ENCODE measurements around the gene CHRM4. TPM values are rescaled to one million over a fixed set of nuclear protein-coding genes. Genes with fewer than 3 reads are reported as not detected.

The CHRM4 gene
- total RNA-seq, 3 donors from 2014 or later: 0.66 to 1.1 TPM; not detected in 1

DNA sequence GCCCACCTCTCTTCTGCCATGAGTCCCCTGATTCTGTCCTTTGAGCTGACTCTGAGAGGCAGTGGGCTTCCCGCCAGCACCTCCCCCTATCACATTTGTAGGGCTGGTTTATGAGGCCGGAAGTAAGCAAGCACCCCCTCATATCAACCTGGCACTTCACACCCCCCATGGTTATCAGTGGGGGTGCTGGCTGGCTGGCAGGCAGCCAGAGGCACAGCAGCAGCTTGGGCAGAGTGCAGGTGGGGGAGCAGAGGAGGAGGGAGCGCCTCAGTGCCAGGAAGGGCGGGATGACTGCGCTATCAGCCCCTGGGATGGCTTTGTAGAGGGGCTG, 22.9 kb upstream of the CHRM4 start:
- no peak for TF ChIP-seq POLR2A (IDR thresholded peaks at IDR 0.05)
- TF ChIP-seq, protein P1, sequence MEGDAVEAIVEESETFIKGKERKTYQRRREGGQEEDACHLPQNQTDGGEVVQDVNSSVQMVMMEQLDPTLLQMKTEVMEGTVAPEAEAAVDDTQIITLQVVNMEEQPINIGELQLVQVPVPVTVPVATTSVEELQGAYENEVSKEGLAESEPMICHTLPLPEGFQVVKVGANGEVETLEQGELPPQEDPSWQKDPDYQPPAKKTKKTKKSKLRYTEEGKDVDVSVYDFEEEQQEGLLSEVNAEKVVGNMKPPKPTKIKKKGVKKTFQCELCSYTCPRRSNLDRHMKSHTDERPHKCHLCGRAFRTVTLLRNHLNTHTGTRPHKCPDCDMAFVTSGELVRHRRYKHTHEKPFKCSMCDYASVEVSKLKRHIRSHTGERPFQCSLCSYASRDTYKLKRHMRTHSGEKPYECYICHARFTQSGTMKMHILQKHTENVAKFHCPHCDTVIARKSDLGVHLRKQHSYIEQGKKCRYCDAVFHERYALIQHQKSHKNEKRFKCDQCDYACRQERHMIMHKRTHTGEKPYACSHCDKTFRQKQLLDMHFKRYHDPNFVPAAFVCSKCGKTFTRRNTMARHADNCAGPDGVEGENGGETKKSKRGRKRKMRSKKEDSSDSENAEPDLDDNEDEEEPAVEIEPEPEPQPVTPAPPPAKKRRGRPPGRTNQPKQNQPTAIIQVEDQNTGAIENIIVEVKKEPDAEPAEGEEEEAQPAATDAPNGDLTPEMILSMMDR (IDR thresholded peaks at IDR 0.05): no peak
- no peak for TF ChIP-seq POLR2AphosphoS5 (IDR thresholded peaks at IDR 0.05)
- H3K9me3 ChIP-seq: no peaks in the 10 kb centered on the region
- no peaks in the 10 kb centered on the region for H3K4me1 ChIP-seq
- H3K27me3 ChIP-seq: no peaks in the 10 kb centered on the region
- intact Hi-C loops (cut with DNase I; ENCODE audit: low total_unique reads): no loop called here
- no peak overlapping the region for H3K4me3 ChIP-seq
- H3K27ac ChIP-seq: no peak overlapping the region
- H3K36me3 ChIP-seq: no peaks in the 10 kb centered on the region
- no peak for DNase-seq (ENCODE audit: low spot score in 2 of 2)

- intact Hi-C loops (cut with DNase I; ENCODE audit: low total_unique reads): no loop called here
- Histone ChIP-seq H3K4me1 (no peaks in the 10 kb centered on the region), H3K27ac (no peak overlapping the region), H3K4me3 (no peak overlapping the region), H3K36me3 (no peaks in the 10 kb centered on the region), H3K9me3 (no peaks in the 10 kb centered on the region), H3K27me3 (no peaks in the 10 kb centered on the region)
- no peak for TF ChIP-seq POLR2AphosphoS5 (IDR thresholded peaks at IDR 0.05)
- no peak for DNase-seq (ENCODE audit: low spot score in 2 of 2)
Observed at GRCh38 chr11:46413760-46414465, 22.3 kb upstream of the CHRM4 start.

- DNase-seq (ENCODE audit: low spot score in 2 of 2): no peak
- no peaks in the 10 kb centered on the region for H3K27me3 ChIP-seq
- peaks cover 8% of the 10 kb centered on the region for H3K36me3 ChIP-seq
- H3K4me3 ChIP-seq: no peak overlapping the region
- intact Hi-C loops (cut with DNase I; ENCODE audit: low total_unique reads): no loop called here
- H3K4me1 ChIP-seq: no peaks in the 10 kb centered on the region
- H3K9me3 ChIP-seq: no peaks in the 10 kb centered on the region
- no peak overlapping the region for H3K27ac ChIP-seq
- TF ChIP-seq, protein P1 (IDR thresholded peaks at IDR 0.05): no peak
- no peak for TF ChIP-seq POLR2AphosphoS5 (IDR thresholded peaks at IDR 0.05)
- TF ChIP-seq POLR2A (IDR thresholded peaks at IDR 0.05): no peak
Observed at GRCh38 chr11:46410021-46410420, 18.4 kb upstream of the CHRM4 start.

GRCh38 chr11:46408407-46408986, 16.9 kb upstream of the CHRM4 start:
- Histone ChIP-seq H3K4me3 (no peak overlapping the region), H3K27ac (no peak overlapping the region), H3K36me3 (peaks cover 8% of the 10 kb centered on the region), H3K9me3 (no peaks in the 10 kb centered on the region), H3K27me3 (no peaks in the 10 kb centered on the region), H3K4me1 (no peaks in the 10 kb centered on the region)
- intact Hi-C loops (cut with DNase I; ENCODE audit: low total_unique reads): no loop called here
- no peak for TF ChIP-seq POLR2AphosphoS5 (IDR thresholded peaks at IDR 0.05)
- TF ChIP-seq, protein P1 (IDR thresholded peaks at IDR 0.05): no peak
- TF ChIP-seq POLR2A (IDR thresholded peaks at IDR 0.05): no peak
- DNase-seq (ENCODE audit: low spot score in 2 of 2): no peak

GRCh38 chr11:46407635-46408034, 16.1 kb upstream of the CHRM4 start:
- Histone ChIP-seq H3K36me3 (peaks cover 8% of the 10 kb centered on the region), H3K27me3 (no peaks in the 10 kb centered on the region), H3K4me3 (no peak overlapping the region), H3K4me1 (no peaks in the 10 kb centered on the region), H3K9me3 (no peaks in the 10 kb centered on the region), H3K27ac (no peak overlapping the region)
- no peak for DNase-seq (ENCODE audit: low spot score in 2 of 2)
- TF ChIP-seq POLR2A (IDR thresholded peaks at IDR 0.05) (no peak), POLR2AphosphoS5 (IDR thresholded peaks at IDR 0.05) (no peak)
- TF ChIP-seq, protein P1 (IDR thresholded peaks at IDR 0.05): no peak
- intact Hi-C loops (cut with DNase I; ENCODE audit: low total_unique reads): no loop called here

All from breast epithelium (tissue), 4 donors.